GM19463 (cell line): ENCODE data around the gene CMSS1.

Experiments
- ATAC-seq: cut with Tn5 transposase; IDR thresholded peaks from one replicate; pipeline ENCODE4 v1.9.1; 2021; ENCODE audit warnings: mild to moderate bottlenecking, moderate library complexity; ENCODE audit not compliant: unreplicated experiment

The CMSS1 gene

DNA sequence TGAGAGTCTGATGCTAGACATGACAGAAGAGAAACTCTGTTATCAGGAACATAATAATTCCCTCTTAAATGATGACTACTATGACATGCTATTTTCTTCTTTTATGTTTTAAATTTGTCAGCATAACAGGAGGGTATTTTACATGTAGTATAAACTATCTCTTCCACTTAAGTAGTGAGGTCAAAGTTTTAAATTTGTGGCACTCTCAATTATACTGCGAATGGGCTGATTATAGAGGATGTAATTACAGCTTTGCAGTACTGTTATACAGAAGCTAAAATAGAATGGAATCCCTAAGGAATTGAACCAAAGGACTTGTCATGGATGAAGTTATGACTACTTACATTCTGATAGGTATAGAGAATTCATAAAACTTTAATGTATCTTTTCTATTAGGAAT, 34.3 kb downstream of the CMSS1 start:
- ATAC-seq = no peak

DNA sequence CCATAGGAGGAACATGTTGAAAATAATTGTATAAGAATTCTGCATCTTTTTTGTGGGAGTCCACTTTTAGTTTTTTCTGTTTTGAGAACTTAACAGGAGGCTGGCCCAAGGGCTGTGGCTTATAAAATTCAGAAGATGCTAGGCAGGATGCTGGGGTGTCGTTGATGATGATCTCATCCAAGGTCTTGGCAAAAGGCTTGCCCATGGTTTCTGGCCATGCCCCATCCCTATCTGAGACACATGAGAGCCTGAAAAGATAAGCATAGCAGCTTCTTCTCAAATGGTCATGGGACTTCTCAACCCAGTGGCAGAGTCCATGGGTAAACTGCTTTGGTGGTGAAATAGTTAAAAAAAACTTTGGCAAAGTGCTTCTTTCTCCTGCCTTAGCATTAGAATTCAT, 35.2 kb downstream of the CMSS1 start:
- no peak for ATAC-seq

DNA sequence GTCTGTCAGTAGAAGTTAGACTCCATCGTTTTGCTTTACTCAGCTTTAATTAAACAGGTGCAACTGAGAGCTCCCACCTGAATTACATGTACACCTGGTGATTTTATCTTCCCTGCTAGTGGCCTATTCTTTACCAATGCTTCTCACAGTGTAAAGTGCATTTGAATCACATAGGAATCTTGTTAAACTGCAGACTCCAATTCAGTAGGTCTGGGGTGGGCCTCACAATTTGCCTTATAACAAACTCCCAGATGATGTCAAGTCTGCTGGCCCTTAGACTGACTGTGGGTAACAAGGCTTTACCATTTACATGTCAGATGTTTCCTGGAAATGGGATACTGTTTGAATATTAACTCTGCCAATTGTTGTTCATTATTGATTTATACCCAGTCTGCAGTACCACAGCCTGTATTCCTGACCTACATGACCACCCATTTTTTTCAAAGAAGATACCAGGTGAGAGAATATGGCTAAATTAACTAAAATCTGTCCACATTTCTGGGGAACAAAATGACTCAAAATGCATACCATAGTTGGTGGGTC, 37.2 kb downstream of the CMSS1 start:
- ATAC-seq = no peak

DNA sequence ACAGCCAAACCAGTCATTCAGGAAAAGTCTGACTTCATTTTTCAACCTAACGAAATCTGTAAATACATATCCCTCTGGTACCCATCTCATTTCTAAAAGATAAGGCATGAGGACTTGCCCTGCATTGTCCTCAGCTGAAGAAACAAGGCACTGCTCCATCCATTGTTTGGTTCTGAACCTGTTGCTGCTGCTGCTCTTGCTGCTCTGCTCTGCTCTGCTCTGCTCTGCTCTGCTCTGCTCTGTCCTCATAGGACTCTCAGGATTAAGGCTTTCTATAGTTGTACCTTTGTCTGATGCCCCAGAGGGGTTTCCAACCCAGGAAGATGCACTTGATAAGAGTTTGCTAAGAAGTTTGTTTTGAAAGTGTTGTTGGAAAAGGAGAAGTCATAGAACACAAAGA, 38.2 kb downstream of the CMSS1 start:
- no peak for ATAC-seq

DNA sequence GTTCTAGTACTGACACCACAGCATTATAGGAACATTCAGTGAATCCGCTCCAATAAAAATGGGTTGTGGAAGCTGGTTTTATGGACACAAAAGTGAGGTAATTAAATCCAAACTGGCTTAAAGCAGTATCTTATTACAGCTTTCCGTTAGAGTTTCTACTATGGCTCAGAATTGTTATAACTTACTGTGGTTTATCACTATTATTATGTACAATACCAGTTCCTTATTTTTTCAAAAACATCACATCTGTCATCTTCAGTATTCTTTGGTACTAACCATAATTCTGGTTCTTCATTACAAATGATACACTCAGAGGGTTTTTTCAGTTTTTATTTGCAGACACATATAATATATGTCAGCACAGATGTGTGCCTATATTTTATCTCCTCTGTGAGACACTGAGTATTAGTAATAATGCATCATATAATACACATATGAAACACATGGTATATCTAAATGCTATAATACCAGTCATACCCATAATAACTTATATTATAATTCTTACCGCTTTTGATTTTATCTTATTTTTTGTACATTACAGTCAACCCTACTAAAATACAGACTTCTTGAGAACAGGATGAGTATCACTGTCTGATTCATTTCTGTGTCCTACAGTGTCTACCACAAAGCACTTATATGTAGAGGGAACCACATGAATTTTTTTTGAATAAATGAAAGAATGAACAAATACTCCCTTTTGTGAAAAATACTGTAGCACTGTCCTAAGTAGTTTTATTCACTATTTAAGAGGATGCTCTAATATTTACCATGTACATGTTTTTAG, 39.0 kb downstream of the CMSS1 start:
- ATAC-seq = no peak

DNA sequence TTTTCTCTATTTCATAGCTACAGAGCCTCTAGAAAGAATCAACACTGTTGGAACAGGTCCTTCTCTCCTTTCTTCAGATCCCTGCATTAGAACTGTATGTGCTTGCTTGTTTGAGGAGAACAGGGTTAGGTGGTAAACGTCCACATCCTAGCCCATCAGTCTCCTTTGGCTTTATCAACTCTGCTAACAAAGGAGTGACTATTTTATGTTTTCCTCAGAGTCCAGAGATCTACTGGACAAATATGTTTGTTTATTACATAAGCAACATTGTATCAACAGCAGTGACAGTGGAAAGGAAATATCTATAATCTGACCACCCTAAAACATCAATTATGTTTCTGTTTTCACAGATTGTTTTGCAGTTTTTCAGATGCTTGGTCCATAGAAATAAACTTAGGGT, 39.6 kb downstream of the CMSS1 start:
- no peak for ATAC-seq

DNA sequence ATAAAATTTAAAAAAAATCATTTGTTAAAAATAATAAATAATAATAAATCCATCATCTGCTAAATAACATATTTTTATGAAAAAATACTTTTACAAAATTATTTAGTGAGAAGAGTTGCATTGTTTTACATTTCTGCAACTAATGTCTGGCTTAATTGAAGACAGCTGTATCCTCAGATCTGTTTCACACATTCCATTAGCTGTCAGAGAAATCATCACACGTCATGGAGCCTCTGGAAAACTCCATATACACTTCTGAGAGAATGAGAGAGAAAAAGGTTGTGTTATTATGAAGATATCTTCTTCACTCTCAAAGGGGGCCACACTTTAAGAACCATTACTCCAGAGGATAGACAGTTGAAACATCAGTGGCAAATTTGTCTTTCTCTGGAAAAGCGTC, 40.8 kb downstream of the CMSS1 start:
- no peak for ATAC-seq

DNA sequence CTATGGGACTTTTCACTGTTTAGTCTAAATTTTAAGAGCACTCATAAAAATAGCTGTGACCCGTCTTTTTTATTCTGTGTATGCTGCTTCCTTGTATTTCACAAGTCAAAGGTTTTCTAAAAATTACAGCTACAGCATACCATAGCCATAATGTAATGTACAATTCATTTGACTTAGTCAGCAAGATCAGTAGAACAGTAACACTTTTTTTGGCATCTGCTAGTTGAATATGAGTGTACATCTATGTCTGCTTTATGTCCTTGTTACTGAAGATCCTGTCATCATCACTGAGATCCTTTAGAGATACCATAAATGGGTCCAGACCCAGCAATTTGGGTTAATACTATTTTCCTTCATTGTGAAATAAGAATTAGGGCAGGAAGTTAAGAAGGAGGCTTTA, 42.2 kb downstream of the CMSS1 start:
- ATAC-seq = no peak

DNA sequence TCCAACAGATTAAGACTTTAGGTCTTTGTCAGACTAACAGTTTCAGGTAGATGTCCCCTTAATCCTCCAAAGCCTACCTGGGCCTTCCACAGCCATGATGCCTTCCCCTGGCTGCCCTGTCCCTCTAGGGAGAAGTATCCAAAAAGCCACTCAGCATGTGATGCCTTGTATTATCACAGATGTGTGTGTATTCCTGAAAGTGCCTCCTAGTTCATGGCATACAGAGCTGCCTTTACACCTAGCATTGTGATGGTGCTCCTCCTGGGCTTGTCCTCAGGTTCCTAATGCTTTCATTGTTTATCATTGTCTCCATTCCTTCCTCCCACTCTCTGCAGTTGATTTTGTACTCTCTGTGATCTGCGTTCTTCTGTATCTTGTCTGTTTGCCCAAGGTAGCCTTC, 43.6 kb downstream of the CMSS1 start:
- no peak for ATAC-seq

DNA sequence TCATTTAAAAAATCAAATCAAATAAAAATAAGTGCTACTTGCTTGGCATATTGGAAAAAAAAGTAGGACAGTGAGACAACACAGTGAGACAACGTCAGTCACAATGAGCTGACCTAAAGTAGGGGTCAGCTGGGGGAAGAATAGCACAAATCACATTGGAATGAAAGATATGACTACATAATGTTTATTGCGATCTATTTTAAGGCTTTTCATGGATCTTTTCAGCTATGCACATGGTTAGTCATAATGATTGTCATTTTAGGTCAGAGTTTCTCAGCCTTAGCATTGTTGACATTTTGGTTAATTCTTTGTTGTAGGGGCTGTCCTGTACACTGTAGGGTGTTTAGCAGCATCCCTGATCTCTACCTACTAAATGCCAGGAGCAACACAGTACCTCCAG, 44.5 kb downstream of the CMSS1 start:
- ATAC-seq = no peak

DNA sequence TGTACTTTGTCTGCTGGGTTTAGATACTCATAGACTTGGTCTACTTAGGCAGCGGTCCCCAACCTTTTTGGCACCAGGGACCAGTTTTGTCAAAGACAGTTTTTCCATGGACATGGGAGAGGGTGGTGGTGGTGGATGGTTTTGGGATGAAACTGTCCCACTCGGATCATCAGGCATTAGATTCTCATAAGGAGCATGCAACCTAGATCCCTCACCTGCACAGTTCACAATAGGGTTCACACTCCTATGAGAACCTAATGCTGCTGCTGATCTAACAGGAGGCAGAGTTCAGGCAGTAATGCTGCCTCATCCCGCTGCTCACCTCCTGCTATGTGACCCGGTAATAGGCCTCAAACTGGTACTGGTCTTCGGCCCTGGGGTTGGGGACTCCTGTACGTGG, 45.3 kb downstream of the CMSS1 start:
- no peak for ATAC-seq

DNA sequence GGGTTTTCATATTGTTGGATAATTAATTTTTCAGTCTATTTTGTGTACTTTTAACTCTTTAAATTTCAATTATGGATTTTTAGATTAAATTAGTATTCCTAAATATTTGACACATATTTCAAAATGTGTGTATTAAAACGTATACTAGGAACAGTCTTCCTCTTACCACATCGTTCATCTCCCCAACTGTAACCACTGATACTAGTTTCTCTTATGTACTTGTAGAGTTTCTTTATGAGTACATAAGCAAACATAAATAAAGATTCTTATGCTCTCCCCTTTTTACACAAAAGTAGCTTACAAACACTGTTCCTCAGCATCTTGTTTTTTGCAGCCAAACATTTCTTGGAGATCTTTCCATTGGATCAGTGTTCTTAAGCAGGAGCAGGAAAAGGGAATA, 45.9 kb downstream of the CMSS1 start:
- no peak for ATAC-seq

DNA sequence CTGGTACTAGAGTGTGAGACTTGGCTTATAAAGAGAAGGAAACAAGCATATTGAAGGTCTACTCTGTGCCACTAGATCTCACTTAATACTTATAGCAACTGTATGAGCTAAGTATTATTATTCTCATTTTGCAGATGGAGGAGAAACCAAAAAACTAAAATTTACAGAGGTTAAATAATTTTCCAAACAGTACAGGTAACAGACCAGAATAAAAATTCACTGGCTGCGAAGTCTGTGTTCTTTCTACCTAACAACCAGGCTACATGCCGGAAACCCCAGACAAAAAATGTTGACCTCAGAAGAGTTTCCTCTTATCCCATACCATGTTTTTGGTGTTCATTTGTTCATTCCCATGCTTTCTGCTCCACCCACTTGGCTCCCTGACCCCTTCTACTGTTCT, 46.6 kb downstream of the CMSS1 start:
- no peak for ATAC-seq

DNA sequence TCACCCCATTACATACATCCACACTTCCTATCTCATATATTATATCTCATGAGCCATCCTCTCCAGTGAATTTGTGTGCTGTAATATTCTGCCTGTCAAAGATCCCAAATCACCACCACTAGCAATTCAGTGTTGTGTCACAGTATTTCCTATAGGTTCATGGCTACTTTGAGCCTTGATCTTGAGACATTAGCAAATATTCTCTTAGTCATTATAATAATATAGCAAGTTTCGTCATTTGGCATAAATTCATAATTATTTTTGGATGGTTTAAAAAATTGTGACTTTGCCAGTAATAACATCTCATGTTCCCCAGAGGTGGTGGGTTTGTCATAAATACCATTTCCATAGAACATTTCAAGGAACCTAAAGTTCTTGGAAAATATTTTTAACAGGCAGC, 47.7 kb downstream of the CMSS1 start:
- ATAC-seq = no peak

DNA sequence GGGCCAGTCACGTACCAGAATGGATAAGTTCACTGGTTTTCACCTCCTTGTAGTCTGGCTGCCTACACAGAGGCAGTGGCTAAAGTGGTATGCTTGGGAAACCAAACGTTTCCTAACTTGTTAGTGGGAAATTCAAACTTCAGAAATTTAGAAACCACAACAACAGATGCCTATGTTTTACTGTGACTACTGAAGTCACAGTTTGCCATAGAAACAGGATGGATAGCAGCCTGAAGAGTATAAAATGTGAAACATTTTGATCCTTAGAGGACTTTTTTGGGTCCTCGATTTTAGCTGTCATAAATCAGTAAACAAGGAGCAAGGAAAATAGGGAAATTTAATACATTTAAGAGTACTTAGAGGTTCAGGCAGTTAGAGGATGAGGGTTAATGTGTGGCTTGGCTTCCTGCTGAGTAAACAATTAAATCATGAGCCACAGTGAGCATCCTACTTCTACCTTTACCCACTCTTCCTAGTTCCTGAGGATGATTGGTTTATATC, 48.6 kb downstream of the CMSS1 start:
- no peak for ATAC-seq

DNA sequence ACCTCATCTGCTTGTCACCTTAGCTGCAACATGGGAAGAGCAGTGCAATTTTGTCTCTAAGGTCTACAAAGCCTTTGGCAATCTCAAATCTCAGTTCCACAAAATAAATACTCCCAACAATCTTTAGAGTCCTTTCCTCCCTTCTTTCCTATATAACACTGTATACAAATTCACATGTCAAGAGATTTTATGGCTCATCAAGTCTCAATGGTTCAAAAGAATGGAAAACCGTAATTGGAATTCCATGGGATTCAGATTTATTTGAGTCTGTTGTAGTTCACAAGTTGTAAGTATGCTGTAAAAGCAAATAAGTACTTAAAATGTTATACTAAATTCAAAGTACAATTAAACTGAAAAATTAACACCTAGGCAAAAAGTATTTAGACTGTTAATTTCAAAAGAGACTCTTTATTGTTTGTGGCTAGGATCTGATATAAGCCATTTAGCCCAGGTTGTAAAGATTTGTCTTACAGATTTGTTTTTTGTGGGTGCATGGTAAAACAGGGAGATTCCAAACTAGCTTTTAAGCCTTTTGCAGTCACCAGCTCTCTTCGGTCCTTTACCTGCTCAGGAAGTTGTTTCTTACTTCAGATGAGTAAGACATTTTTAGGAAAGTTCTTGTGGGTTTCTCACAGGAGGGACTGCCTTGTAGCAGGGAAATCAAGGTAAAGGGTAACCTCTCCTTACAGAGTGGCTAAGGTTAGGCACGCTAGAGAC, 50.1 kb downstream of the CMSS1 start:
- ATAC-seq = no peak

DNA sequence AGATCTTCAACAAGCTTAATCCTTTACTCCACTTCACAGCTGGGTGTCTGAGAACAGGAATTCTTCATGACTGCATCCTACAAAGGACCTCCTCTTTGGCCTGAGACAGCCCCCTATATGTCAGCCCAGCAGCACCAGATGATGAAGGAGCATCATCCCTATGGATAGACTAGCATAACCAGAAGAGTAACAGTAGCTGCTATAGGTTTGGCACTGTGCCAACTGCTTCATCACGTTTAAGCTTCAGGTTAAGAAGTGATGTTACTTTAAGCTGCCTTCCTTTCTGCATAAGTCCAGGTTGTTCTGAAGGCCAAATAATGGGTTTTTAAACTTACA, 50.6 kb downstream of the CMSS1 start:
- ATAC-seq = no peak

DNA sequence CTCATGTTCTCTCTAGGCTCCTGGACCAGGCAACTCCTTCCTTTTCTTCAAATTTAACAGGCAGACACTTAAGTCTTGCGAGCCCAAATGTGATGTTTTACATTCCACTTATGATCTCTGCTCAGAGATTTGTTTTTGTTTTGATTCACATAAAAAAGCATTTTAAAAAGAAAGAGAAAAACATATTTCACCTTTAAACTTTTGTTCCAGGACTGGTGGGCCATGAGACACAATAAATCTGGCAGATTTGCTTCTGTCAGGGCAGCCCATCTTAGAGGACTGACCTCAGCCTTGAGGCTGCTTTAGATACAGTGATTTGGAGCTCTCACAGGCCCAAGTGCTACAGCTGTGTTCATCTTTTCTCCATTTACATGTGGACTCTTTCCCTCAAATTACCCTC, 52.0 kb downstream of the CMSS1 start:
- no peak for ATAC-seq

DNA sequence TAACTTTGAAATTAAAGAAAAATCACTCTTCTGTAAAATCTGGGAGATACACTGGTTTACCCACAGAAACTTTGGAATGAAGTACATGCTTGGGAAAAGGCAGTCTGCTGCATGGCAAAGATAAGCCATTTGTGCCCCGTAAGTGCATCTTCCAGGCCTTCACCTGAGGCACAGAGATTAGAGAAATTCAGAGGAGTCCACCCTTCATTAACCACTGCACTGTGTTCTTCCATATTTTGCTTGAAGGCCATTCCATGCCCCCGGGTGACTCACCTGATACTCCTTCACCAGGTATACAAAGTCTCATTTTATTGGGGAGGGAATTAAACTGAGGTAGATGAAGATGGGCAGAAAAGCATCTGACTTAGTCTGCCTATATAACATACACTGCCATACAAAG, 53.0 kb downstream of the CMSS1 start:
- no peak for ATAC-seq

DNA sequence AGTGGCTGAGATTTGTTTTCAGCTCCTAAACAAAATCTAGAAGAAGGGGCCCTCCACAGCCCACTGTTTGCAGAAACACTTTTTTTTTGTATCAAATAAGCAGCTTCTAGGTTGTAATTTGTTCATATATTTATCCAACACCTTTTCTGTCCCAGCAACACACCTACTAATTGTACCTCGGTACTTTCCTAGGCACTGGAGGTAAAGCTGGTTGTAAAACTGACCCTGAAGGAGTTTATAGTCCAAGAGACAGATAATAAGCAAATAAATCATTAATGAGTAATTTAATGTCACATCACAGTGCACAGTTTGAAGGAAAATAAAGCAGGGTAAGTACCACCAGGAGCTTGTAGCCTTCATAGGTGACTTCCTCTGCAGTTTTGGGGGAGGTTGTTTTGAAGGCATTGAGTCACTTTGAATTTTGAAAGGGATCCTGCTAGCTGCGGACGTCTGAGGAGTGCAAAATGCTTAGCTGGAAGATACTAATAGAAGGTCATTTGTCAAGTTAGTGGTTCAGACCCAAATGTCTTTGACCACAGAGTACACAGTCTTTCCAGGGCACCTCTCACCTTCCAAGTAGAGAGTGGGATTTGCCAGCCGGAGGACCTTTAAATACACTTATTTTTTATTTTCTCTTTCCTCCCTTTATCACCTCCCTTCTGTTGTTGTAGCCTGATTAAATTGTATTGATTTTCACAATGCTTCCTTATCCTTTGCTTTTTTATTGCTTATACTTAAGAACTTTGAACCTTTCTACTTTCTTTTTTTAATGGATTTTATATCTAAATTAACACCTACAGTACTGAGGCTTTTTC, 53.8 kb downstream of the CMSS1 start:
- ATAC-seq = no peak

DNA sequence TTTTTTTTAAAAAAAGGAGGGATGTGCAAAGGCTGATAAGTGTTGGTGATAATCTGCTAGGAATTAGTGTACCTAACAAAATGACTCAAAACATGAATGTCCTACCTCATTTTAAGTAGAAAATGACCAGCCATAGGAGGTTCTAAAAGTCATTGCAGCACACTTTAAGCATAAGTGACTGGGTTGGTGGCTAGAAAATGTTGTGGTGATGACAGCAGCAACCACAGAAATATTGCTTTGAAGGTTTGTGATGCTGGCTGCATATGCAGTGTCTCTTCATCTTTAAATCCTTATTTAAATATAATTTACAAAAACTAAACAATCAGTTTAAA, 55.2 kb downstream of the CMSS1 start:
- ATAC-seq = peak; percentile 56
